LNCaP clone FGC (cell line): Measurements from ENCODE around the gene RNFT2.

ENCODE experiments used
- DNase-seq: peaks from one replicate; pipeline ENCODE4 v3.0.0-alpha.2; 2011; ENCODE audit warnings: low read depth
- H3K4me3 ChIP-seq: 2 replicates; pipeline ENCODE4 v1.5.1; 2011; ENCODE audit warnings: mild to moderate bottlenecking, low read depth, low read length, control low read depth
- CTCF ChIP-seq: IDR thresholded peaks from 2 replicates; pipeline ENCODE4 v1.5.1; 2012; ENCODE audit warnings: mild to moderate bottlenecking; ENCODE audit not compliant: control insufficient read depth, insufficient read depth; ENCODE audit errors: extremely low read depth

Gene RNFT2

GRCh38 chr12:116881877-116882507 lies 143.9 kb downstream of the RNFT2 start:
- no peak for DNase-seq
- TF ChIP-seq CTCF: no peak
- peak overlapping the region; percentile 43 for H3K4me3 ChIP-seq

- TF ChIP-seq CTCF: 0 out of 2 replicates have a peak, but pooled peaks have one; percentile 6
- no peak overlapping the region for H3K4me3 ChIP-seq
- DNase-seq: no peak
Measured at GRCh38 chr12:116882742-116883141, 144.6 kb downstream of the RNFT2 start.

GRCh38 chr12:116884871-116885270 lies 146.8 kb downstream of the RNFT2 start:
- no peak for DNase-seq
- TF ChIP-seq CTCF: no peak
- no peak overlapping the region for H3K4me3 ChIP-seq

- TF ChIP-seq CTCF: no peak
- no peak for DNase-seq
Measured at GRCh38 chr12:116885491-116885890, 147.4 kb downstream of the RNFT2 start.

GRCh38 chr12:116887244-116887643 lies 149.1 kb downstream of the RNFT2 start:
- no peak for TF ChIP-seq CTCF
- no peak for DNase-seq
- H3K4me3 ChIP-seq: no peak overlapping the region

More at GRCh38 chr12:116885491-116885890, 147.4 kb downstream of the RNFT2 start:
- H3K4me3 ChIP-seq: no peak overlapping the region

- no peak overlapping the region for H3K4me3 ChIP-seq
- DNase-seq: no peak
- TF ChIP-seq CTCF: no peak
Measured at GRCh38 chr12:116887897-116888296, 149.8 kb downstream of the RNFT2 start.

- H3K4me3 ChIP-seq: no peak overlapping the region
- no peak for DNase-seq
- TF ChIP-seq CTCF: no peak
Measured at GRCh38 chr12:116890330-116890729, 152.2 kb downstream of the RNFT2 start.
